GM12801 (cell line): ENCODE measurements around the gene ACTRT2.

ENCODE experiments used
- TF ChIP-seq, protein P1 (sequence below): IDR thresholded peaks from one replicate; pipeline ENCODE4 v1.5.1; 2011; ENCODE audit warnings: control low read depth; ENCODE audit not compliant: insufficient read length; ENCODE audit errors: extremely low read depth

The ACTRT2 gene

DNA sequence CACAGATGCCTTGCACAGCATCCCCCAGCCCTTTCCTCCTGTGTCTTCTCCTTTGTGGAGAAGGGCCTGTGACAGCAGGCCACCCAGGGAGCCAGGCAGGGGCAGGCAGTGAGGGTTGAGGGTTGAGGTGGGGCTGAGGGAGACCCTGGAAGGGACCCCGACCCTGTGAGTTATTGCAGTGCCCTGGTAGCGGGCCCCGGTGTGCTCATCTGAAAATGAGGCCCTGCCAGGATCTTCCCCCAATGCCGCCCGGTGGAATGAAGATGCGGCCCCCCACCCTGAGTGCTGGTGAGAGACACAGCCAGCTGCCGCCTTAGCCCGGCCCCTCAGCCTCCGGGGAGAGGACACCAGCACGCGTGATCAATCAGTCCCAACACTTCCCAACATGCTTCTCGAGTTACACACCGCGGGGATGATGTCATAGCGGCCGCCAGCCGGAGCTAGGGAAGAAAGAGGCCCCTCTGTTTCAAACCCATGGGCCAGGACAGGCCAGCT, 36.2 kb upstream of the ACTRT2 start:
- TF ChIP-seq, protein P1, sequence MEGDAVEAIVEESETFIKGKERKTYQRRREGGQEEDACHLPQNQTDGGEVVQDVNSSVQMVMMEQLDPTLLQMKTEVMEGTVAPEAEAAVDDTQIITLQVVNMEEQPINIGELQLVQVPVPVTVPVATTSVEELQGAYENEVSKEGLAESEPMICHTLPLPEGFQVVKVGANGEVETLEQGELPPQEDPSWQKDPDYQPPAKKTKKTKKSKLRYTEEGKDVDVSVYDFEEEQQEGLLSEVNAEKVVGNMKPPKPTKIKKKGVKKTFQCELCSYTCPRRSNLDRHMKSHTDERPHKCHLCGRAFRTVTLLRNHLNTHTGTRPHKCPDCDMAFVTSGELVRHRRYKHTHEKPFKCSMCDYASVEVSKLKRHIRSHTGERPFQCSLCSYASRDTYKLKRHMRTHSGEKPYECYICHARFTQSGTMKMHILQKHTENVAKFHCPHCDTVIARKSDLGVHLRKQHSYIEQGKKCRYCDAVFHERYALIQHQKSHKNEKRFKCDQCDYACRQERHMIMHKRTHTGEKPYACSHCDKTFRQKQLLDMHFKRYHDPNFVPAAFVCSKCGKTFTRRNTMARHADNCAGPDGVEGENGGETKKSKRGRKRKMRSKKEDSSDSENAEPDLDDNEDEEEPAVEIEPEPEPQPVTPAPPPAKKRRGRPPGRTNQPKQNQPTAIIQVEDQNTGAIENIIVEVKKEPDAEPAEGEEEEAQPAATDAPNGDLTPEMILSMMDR, result no peak

DNA sequence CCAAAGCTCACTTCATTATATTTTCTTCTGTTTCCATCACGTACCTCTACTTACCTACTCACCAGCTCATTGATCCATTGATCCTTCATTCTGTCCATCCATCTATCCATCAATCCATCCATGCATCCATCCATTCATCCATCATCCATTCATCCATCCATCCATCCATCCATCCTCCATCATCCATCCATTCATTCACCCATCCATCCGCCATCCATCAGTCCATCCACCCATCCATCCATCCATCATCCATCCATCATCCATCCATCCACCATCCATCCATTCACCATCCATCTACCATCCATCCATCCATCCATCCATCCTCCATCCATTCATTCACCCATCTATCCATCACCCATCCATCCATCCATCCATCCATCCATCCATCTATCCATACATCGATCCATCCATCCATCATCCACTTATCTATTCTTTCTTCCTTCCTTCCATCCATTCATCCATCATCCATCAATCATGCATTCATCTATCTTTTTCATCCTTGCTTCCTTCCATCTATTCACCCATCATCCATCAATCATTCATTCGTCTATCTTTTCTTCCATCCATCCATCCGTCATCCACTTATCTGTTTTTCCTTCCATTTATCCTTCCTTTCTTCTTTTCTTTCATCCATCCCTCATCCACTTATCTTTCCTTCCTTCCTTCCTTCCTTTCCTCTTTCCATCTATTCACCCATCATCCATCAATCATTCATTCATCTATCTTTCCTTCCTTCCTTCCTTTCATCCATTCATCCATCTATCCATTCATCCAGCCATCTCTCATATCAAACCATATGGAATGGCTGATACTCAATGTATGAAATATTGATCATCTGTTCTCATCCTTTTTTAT, 35.3 kb upstream of the ACTRT2 start:
- TF ChIP-seq, protein P1, result no peak

DNA sequence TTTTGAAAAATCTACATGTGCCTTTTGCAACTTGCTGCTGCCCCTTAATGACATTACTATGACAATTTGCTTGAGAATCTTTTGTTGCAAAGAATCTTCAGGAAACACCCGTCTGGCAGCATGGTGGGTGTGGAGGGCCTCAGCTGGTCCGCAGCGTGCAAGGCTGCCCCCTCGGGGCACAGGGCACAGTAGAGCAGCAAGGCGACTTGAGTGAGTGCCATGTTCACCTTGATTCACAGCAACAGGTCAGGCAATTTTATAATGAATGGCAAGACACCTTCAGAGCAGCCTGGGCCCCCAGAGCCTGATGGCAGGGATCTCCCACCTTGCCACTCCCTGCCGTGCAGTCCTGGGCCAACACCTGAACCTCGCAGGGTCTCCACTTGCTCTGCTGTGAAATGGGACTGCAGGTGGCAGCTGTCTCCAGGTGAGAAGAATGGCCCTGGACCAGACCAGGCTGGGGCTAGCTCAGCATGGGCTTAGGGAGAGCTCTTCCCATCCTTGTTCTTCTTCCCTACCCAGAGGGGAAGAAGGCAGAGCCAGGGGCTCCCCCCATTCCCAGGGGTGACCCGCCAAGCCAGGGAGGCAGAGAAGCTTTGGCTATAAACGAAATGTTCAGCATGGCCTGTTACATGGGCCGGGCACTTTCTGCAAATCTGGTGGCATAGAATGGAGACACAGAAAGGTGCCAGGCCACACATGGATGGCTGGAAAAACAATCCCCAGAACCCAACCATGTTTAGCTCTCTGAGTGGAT, 34.5 kb upstream of the ACTRT2 start:
- TF ChIP-seq, protein P1, result no peak

DNA sequence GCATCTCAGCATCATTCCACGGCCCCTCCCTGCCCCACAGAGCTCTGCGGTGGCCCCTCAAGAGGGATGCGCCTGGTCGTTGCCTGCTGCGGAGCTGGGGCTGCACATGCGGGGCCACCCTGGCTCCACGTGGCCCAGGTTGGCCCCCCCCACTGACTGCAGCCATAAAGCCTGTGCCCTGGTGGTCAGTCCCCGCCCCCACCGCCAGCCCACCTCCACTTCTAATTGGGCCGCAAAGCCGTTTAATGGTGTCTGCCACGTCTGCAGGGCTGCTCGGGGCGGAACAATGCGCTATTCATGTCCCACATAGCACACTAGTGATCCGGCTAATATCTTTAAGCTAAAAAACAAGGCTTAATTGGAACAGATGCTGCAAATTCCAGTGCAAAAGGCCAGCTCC, 33.5 kb upstream of the ACTRT2 start:
- TF ChIP-seq, protein P1, result no peak

DNA sequence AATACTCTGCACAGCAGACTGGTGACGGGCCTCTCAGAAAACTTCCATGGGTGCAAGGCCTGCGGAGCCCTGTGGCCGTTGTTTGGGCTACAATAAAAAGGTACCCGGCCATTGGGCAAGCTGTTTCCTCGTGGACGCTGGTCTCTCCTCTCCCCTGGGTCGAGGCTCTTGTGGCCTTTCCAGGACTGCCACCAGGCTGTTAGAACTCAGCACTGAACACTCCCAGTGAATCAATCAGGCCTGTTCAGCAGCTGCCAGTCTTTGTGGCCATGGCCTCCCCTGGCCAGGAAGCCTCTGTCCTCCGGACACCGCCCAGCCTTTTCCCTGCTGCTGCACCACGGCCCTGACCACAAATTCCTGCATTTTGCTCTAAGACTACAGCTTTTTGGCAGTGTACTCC, 33.0 kb upstream of the ACTRT2 start:
- TF ChIP-seq, protein P1, result no peak

DNA sequence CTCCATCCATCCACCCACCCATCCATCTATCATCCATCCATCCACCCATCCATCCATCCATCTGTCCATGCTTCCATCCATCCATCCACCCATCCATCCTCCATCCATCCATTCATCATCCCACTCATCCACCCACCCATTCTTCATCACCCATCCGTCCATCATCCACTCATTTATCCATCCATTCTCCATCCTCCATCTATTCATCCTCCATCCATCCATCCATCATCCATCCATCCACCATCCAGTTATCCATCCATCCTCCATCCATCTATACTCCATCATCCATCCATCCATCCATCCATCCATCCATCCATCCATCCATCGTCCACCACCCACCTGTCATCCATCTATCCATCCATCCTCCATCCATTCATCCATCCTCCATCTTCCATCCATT, 32.1 kb upstream of the ACTRT2 start:
- TF ChIP-seq, protein P1, result no peak

DNA sequence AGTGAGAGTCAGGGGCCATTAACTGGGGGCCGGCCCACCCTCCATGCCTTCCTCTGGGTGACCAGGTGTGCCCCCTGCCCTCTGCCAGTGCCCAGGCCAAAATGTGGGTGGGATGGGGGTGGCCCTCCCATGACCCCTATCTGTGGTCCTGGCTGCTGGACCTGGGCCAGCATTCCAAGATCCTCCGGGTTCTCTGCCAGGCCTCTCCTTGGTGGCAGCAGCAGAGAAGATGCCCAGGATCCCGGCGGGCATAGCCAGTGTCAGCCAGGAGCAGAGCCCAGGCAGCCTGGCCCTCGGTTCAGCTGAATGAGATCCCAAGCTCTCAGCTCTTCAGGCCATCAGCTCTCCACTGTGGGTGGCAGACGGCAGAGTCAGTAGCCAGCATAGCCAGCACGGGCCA, 31.3 kb upstream of the ACTRT2 start:
- TF ChIP-seq, protein P1, result no peak
